RCC 7860 (cell line): ENCODE data around the gene SLC16A8.

ENCODE experiments used
- DNase-seq: peaks from one replicate; pipeline ENCODE4 v3.0.0-alpha.2; 2015; ENCODE audit warnings: low spot score
- FAIRE-seq: peaks from 2 replicates; lab custom pipeline; 2012; peaks lifted over from hg19 to GRCh38; lab: Jason Lieb, UNC

SLC16A8 gene

GRCh38 chr22:38031491-38031890 lies 52.5 kb downstream of the SLC16A8 start:
- no peak for FAIRE-seq

GRCh38 chr22:38030311-38031133 lies 53.5 kb downstream of the SLC16A8 start:
- FAIRE-seq (no peak), DNase-seq (no peak)

More at GRCh38 chr22:38031491-38031890, 52.5 kb downstream of the SLC16A8 start:
- DNase-seq: no peak

GRCh38 chr22:38029901-38030300 lies 54.1 kb downstream of the SLC16A8 start:
- DNase-seq (no peak), FAIRE-seq (no peak)

GRCh38 chr22:38029370-38029769 lies 54.6 kb downstream of the SLC16A8 start:
- DNase-seq (no peak), FAIRE-seq (no peak)

GRCh38 chr22:38028344-38029130 lies 55.4 kb downstream of the SLC16A8 start:
- no peak for DNase-seq
- no peak for FAIRE-seq
